ENCODE measurements around the gene FAHD2B. TPM values are rescaled to one million over a fixed set of nuclear protein-coding genes. Genes with fewer than 3 reads are reported as not detected.

The FAHD2B gene
- total RNA-seq, 2 donors from 2014 or later = 13.7 to 19.9 TPM

Other genes starting within 250 kb of the FAHD2B start
- 10 to 100 TPM; 25.2 to 52.3 TPM for gene ANKRD39, start 236.9 kb downstream of the FAHD2B start, total RNA-seq
- gene SEMA4C, start 224.8 kb downstream of the FAHD2B start, total RNA-seq = 1 to 10 TPM; 8.3 to 9.6 TPM
- gene FAM178B, start 108.3 kb downstream of the FAHD2B start, total RNA-seq = not detected
- 10 to 100 TPM; 48.7 to 62.2 TPM for gene ANKRD36, start 18.3 kb upstream of the FAHD2B start, total RNA-seq

Measured in activated T-helper 17 cell treated with anti-CD3 and anti-CD28 coated beads, Interleukin-2, amount 50 U/mL, for 72 hours (primary cell).